ENCODE data around the gene EXOC3L4. TPM values are rescaled to one million over a fixed set of nuclear protein-coding genes. Genes with fewer than 3 reads are reported as not detected.

Gene EXOC3L4
- total and polyA plus RNA-seq, 2 of the 8 experiments (the other 6 are each of a cell fraction or from before 2014, with no cell fraction given), result 0.45 to 0.57 TPM

DNA sequence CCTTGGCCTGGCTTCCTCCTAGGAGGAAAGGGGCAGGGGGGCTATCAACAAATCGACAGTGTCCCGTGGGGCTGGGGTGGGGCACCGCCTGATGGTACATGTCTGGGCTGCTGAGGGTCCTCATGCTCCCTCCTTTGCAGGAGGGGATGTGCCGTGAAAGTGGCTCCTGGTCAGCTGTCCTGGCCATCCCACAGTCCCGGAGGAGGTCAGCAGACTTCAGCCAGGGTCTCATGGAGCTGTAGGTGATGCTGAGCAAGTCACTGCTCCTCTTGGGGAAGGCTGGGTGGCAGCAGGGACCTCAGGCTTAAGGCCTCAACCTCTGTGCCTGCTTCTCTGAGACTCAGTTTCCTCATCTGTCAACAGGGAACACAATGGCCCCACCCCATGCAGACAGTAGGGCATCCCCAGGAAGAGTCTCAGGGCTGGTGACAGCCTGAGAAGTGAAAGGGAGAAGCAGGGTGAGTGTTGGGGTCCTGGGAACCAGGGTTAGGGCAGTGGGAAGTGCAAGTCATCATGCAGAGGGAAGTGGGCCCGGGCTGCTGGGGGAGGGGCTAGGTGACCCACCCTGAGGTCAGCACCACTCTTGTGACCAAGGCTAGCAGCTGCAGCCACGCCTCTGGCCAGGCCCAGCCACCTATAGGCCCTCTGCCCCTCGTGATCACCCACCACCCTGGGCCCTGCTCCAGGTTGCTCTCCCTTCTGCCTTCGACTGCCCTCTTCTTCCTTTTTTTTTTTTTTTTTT is 24.3 kb downstream of the EXOC3L4 start (continued):
- TF ChIP-seq, protein P1, sequence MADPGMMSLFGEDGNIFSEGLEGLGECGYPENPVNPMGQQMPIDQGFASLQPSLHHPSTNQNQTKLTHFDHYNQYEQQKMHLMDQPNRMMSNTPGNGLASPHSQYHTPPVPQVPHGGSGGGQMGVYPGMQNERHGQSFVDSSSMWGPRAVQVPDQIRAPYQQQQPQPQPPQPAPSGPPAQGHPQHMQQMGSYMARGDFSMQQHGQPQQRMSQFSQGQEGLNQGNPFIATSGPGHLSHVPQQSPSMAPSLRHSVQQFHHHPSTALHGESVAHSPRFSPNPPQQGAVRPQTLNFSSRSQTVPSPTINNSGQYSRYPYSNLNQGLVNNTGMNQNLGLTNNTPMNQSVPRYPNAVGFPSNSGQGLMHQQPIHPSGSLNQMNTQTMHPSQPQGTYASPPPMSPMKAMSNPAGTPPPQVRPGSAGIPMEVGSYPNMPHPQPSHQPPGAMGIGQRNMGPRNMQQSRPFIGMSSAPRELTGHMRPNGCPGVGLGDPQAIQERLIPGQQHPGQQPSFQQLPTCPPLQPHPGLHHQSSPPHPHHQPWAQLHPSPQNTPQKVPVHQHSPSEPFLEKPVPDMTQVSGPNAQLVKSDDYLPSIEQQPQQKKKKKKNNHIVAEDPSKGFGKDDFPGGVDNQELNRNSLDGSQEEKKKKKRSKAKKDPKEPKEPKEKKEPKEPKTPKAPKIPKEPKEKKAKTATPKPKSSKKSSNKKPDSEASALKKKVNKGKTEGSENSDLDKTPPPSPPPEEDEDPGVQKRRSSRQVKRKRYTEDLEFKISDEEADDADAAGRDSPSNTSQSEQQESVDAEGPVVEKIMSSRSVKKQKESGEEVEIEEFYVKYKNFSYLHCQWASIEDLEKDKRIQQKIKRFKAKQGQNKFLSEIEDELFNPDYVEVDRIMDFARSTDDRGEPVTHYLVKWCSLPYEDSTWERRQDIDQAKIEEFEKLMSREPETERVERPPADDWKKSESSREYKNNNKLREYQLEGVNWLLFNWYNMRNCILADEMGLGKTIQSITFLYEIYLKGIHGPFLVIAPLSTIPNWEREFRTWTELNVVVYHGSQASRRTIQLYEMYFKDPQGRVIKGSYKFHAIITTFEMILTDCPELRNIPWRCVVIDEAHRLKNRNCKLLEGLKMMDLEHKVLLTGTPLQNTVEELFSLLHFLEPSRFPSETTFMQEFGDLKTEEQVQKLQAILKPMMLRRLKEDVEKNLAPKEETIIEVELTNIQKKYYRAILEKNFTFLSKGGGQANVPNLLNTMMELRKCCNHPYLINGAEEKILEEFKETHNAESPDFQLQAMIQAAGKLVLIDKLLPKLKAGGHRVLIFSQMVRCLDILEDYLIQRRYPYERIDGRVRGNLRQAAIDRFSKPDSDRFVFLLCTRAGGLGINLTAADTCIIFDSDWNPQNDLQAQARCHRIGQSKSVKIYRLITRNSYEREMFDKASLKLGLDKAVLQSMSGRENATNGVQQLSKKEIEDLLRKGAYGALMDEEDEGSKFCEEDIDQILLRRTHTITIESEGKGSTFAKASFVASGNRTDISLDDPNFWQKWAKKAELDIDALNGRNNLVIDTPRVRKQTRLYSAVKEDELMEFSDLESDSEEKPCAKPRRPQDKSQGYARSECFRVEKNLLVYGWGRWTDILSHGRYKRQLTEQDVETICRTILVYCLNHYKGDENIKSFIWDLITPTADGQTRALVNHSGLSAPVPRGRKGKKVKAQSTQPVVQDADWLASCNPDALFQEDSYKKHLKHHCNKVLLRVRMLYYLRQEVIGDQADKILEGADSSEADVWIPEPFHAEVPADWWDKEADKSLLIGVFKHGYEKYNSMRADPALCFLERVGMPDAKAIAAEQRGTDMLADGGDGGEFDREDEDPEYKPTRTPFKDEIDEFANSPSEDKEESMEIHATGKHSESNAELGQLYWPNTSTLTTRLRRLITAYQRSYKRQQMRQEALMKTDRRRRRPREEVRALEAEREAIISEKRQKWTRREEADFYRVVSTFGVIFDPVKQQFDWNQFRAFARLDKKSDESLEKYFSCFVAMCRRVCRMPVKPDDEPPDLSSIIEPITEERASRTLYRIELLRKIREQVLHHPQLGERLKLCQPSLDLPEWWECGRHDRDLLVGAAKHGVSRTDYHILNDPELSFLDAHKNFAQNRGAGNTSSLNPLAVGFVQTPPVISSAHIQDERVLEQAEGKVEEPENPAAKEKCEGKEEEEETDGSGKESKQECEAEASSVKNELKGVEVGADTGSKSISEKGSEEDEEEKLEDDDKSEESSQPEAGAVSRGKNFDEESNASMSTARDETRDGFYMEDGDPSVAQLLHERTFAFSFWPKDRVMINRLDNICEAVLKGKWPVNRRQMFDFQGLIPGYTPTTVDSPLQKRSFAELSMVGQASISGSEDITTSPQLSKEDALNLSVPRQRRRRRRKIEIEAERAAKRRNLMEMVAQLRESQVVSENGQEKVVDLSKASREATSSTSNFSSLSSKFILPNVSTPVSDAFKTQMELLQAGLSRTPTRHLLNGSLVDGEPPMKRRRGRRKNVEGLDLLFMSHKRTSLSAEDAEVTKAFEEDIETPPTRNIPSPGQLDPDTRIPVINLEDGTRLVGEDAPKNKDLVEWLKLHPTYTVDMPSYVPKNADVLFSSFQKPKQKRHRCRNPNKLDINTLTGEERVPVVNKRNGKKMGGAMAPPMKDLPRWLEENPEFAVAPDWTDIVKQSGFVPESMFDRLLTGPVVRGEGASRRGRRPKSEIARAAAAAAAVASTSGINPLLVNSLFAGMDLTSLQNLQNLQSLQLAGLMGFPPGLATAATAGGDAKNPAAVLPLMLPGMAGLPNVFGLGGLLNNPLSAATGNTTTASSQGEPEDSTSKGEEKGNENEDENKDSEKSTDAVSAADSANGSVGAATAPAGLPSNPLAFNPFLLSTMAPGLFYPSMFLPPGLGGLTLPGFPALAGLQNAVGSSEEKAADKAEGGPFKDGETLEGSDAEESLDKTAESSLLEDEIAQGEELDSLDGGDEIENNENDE (IDR thresholded peaks at IDR 0.05; ENCODE audit: insufficient replicate concordance, low read length), result no peak
- no peak for TF ChIP-seq CTBP2 (IDR thresholded peaks at IDR 0.05; ENCODE audit: borderline replicate concordance, insufficient read depth, insufficient read length, low read length)
- no peak for TF ChIP-seq SIRT6 (IDR thresholded peaks at IDR 0.05; ENCODE audit: low read length)
- TF ChIP-seq CREB1 (IDR thresholded peaks at IDR 0.05), result no peak
- no peak for TF ChIP-seq TBP (IDR thresholded peaks at IDR 0.05; ENCODE audit: low read depth, low read length)
- no peak for TF ChIP-seq RFX5 (IDR thresholded peaks at IDR 0.05; ENCODE audit: borderline replicate concordance, low read depth, low read length)

Data from H1 (cell line).